HG02970 (cell line): ENCODE results near the gene FGF14.

Experiments used
- ATAC-seq: cut with Tn5 transposase; IDR thresholded peaks from one replicate; pipeline ENCODE4 v1.9.1; 2021; ENCODE audit warnings: mild to moderate bottlenecking, moderate library complexity, moderate number of reproducible peaks; ENCODE audit not compliant: unreplicated experiment, low FRiP score

The FGF14 gene

GRCh38 chr13:101946401-101946800 lies 455.4 kb downstream of the FGF14 start:
- no peak for ATAC-seq

- no peak for ATAC-seq
Observed at GRCh38 chr13:101945435-101945834, 456.4 kb downstream of the FGF14 start.

GRCh38 chr13:101944521-101944920 lies 457.3 kb downstream of the FGF14 start:
- no peak for ATAC-seq

- ATAC-seq: no peak
Observed at GRCh38 chr13:101942535-101943157, 459.2 kb downstream of the FGF14 start.

GRCh38 chr13:101942038-101942437 lies 459.8 kb downstream of the FGF14 start:
- no peak for ATAC-seq

GRCh38 chr13:101941095-101941783 lies 460.6 kb downstream of the FGF14 start:
- no peak for ATAC-seq

- ATAC-seq: no peak
Observed at GRCh38 chr13:101939370-101939769, 462.5 kb downstream of the FGF14 start.

DNA sequence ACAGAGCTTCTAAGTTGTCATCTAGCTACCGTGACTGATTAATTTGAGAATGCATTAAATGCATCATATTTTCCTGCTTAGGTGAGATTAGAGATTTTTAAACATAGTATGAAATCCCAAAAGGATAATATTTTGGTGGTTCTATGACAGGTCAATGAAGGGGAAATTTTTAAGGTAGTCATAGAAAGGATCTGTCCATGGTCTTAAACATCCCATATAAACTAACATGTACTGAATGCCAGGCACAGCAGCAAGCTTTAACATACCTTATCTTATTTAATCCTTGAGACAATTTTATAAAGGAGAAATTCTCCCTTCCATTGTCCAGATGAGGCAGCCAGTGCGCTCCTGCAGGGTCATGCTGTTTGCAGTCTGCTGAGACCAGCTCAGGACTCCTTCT lies 466.0 kb downstream of the FGF14 start:
- ATAC-seq: no peak

GRCh38 chr13:101931186-101931585 lies 470.7 kb downstream of the FGF14 start:
- no peak for ATAC-seq

DNA sequence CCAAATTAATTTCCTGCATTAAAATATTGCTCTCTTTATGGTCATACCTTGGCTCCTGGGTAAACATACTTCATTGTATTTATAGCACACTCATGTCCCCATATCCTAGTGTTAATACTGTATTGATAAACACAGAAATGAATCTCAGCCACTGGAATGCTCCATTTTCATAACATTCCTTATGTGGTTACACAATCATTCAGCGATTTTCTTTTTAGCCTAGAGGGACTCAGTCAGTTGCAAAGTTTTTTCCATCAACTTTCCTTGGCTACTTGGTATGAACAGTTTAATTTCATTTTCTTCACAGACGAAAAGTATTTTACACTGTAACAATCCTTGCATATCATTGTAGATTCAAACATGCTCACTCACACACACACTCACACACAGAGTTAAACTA lies 471.5 kb downstream of the FGF14 start:
- no peak for ATAC-seq

DNA sequence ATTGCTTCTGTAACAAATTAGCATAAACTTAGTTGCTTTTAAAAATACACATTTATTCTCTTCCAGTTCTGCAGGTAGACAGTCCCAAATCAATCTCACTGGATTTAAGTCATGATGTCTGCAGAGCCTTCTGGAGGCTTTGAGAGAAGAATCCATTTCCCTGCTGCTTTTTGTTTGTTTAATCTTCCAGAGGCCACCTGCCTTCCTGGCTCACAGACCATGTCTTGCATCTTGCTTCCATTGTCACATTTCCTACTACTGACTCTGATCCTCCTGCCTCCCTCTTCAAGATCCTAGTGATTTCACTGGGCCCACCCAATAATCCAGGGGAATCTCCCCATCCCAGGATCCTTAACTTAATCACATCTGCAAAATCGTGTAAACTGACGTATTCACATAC lies 476.1 kb downstream of the FGF14 start:
- no peak for ATAC-seq

GRCh38 chr13:101919541-101920181 lies 482.2 kb downstream of the FGF14 start:
- no peak for ATAC-seq

DNA sequence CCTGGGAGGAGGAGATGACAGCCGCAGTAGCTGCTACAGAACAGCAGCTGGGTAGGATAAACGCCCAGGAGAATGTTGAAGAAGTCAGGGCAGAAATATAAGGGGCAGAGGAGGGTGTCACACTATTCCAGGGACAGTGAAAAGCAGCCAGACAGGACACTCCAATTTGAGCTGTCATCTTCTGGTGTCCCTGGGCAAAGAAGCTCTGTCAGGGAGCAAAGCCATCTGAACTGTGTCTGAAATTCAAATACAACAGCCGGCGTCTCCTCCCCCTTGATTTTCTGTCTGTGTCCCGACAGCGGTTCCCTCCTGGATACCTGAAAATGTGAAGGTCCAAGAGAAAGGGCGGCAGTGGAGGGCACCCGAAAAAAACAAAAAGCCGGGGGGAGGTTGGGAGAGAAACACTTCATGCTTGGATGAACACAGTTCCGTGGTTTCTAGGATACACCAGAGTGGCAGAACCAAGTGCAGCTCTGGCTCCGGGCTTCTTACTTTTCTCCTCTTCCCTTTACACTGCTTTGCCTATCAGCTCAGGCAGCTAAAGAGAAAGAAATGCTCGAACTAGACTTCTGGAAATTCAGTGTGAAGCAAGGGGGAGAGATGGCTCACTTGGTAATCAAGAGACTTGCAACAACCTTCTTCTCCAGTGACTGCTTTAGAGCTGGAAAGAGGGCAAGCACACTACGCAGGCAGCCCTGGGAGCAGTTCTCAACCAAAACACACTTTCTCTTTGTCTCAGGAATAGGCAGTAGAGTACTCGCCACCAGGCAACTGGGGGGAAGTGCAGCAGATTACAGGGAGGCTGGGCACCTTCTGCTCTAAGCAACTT lies 483.8 kb downstream of the FGF14 start:
- ATAC-seq: no peak

GRCh38 chr13:101917475-101917810 lies 484.4 kb downstream of the FGF14 start:
- no peak for ATAC-seq

DNA sequence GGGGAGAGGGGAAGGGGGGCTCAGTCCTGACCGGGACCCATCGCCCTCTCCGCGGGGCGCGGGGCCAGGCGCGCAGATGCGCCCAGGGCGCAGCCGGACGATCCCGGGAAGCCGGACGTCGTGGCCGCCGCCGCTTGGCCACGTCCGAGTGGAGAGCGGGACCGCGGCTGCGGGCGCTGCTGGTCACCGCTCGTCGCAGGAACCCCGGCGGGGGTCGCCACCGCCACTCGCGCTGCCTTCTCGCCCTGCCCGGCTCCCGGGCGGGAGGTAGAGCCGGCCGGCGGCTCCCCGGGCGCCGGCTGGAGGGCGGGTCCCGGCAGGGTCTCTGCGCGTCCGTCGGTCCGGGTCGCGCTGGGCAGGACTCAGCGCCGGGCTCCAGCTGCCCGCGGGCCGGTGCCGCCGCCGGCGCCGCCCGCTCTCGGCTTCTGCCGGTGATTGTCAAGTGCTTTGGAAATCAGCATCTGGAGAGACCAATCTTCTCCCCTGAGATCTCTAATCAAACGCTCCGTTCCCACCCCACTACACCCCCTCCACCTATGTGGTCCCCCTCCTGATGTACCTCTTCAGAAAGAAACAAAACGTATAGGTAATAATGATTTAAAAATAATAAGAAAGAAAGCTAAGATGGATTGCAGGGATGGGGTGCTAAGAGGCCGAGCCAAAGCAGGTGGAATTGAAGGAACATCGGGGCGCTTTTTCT lies 484.9 kb downstream of the FGF14 start:
- no peak for ATAC-seq

DNA sequence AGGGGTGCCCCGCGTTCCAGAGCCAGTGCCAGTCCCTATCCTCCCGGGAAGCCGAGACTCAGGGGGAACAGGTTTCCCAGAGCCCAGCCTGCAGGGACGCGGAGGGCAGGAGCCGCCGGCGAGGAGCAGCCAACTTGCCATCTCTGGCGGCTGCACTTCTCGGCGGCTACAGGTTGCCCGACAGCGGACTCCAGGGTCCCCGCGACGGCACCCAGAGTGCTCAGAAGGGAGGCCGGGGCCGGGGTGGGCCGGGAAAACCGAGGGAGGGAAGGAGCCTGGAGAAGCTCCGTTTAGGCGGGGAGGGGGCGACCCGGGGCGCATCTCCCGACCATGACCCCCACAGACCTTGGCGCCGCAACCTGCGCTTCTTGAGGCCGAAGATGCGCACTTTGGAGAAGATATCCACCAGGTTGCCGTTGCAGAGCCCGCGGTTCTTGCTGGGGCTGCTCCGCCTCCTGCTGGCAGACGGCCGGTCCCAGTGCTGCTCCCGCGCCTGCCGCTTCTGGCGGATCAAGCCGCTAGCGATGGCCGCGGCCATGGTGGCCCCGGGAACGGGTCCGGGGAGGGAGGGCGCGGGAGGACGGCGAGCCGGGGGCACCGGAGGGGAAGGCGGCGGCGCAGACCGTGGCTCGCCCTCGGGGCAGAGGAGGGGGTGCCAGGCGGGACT lies 485.6 kb downstream of the FGF14 start:
- no peak for ATAC-seq

DNA sequence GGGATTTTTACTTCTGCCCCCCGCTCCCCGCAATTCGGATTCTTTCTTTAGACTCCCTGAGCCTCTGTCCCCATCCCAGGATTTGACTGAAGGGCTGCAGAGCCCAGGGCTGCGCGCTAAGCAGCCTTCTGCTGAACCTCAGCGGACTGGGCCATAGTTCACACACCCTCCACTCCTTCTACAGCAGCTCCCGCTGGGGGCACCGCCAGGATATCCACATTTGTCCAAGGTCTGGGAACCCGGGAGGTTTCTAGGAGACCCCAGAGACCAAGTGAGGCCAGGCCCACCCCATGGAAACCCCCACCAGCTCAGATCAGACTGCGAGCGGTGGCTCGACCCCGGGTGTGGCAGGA lies 486.1 kb downstream of the FGF14 start:
- no peak for ATAC-seq

DNA sequence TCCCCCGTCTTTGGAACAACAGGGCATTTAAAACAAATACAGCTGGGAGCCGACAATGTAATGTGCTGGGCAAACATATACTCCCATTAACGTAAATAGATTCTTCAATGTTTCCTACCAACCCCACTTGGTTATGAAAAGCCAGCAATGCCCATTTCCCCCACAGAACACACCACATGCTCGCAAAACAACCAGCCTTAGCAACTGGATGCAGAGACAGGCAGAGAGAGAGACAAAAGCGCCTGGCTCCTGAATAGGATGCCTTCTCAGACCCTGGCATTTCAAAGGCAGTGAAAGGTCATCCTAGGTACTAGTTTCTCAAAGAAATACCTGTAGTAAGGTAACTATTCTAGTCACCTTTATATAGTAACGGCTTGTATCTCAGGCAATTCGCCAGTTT lies 486.5 kb downstream of the FGF14 start:
- ATAC-seq: no peak

GRCh38 chr13:101911752-101912151 lies 490.1 kb downstream of the FGF14 start:
- ATAC-seq: no peak

DNA sequence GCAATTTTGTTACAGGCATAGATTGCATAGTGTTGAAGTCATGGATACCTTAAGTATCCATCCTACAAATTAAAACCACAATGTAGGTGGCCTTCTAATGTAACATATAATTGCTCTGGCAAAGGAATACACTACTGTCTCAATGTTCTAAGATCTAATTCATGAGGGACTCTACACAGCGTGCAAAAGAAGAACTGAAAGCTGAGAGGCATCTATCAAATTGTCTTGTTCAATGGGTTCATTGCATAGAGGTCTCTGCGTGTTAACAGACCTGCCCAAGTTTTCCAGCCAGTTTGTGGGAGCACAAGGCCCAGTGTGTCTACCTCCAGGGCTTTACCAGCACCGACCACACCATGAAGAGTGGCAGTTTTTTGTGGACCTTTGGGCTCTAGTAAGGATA lies 498.0 kb downstream of the FGF14 start:
- ATAC-seq: no peak
